ENCODE results near the gene SNCAIP.

The SNCAIP gene

GRCh38 chr5:122457178-122457826 is 145.3 kb downstream of the SNCAIP start:
- H3K4me3 ChIP-seq (ENCODE audit: low read depth, low read length, poor library complexity, severe bottlenecking), result no peak overlapping the region
- no peaks in the 10 kb centered on the region for H3K27me3 ChIP-seq (ENCODE audit: insufficient read depth, low read length)
- no peaks in the 10 kb centered on the region for H3F3A ChIP-seq (ENCODE audit: insufficient read depth, low read length)
- no peak overlapping the region for H3K27ac ChIP-seq (ENCODE audit: low read depth, low read length, poor library complexity, severe bottlenecking)
- no peaks in the 10 kb centered on the region for H3K79me2 ChIP-seq (ENCODE audit: insufficient read depth, low read length)
- no peak overlapping the region for H2AFZ ChIP-seq (ENCODE audit: low read length)
- H3K4me1 ChIP-seq (ENCODE audit: insufficient read depth, low read length, severe bottlenecking), result no peaks in the 10 kb centered on the region
- no peaks in the 10 kb centered on the region for H3K36me3 ChIP-seq (ENCODE audit: insufficient read depth, low read length)
- TF ChIP-seq CTCF (IDR thresholded peaks at IDR 0.05; ENCODE audit: low read length), result no peak
- no peak for TF ChIP-seq EZH2 (IDR thresholded peaks at IDR 0.05; ENCODE audit: borderline replicate concordance, low read length)
- no peaks in the 10 kb centered on the region for H3K9me2 ChIP-seq (ENCODE audit: low read depth, low read length)
- H3K9me3 ChIP-seq (ENCODE audit: low read length), result no peaks in the 10 kb centered on the region
- no peaks in the 10 kb centered on the region for H4K20me1 ChIP-seq (ENCODE audit: insufficient read depth, low read length)
- no peak overlapping the region for H3K9ac ChIP-seq (ENCODE audit: low read length)
- H3K4me2 ChIP-seq (ENCODE audit: low read length), result no peak overlapping the region

DNA sequence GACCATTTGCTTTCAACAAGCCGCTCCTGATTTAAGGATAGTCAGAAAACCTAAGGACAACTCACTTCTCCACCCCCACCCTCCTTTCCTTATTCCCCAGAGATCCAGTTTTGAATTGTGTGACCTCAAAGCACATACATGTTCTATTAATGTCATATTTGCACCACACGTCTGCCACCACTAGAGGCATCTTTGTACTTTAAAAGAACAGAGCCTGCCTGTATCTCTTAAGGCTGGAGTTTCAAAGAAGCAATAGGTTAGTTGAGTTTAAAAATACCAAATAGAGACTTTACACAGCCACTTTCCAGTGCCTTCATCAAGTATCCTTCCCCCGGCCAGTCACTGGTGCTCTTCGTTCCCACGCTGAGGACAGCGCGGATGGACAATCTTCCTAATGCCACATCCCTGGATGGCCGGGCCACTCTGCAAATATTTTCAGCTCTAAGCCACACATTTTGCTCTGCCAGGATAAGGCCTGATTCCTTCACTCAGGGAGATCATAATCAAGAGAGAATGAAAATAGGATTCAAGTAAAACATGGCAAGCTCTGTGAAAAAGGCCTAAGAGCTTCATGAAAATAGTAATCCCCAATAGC is 146.3 kb downstream of the SNCAIP start:
- H3K36me3 ChIP-seq (ENCODE audit: insufficient read depth, low read length), result no peaks in the 10 kb centered on the region
- no peaks in the 10 kb centered on the region for H3F3A ChIP-seq (ENCODE audit: insufficient read depth, low read length)
- no peak overlapping the region for H3K9ac ChIP-seq (ENCODE audit: low read length)
- no peak overlapping the region for H3K4me2 ChIP-seq (ENCODE audit: low read length)
- H3K27me3 ChIP-seq (ENCODE audit: insufficient read depth, low read length), result no peaks in the 10 kb centered on the region
- no peaks in the 10 kb centered on the region for H3K9me3 ChIP-seq (ENCODE audit: low read length)
- no peaks in the 10 kb centered on the region for H3K9me2 ChIP-seq (ENCODE audit: low read depth, low read length)
- no peaks in the 10 kb centered on the region for H4K20me1 ChIP-seq (ENCODE audit: insufficient read depth, low read length)
- no peak overlapping the region for H3K4me3 ChIP-seq (ENCODE audit: low read depth, low read length, poor library complexity, severe bottlenecking)
- no peaks in the 10 kb centered on the region for H3K4me1 ChIP-seq (ENCODE audit: insufficient read depth, low read length, severe bottlenecking)
- TF ChIP-seq CTCF (IDR thresholded peaks at IDR 0.05; ENCODE audit: low read length) (peak; percentile 72), EZH2 (IDR thresholded peaks at IDR 0.05; ENCODE audit: borderline replicate concordance, low read length) (no peak)
- H3K79me2 ChIP-seq (ENCODE audit: insufficient read depth, low read length), result no peaks in the 10 kb centered on the region
- no peak overlapping the region for H3K27ac ChIP-seq (ENCODE audit: low read depth, low read length, poor library complexity, severe bottlenecking)
- no peak overlapping the region for H2AFZ ChIP-seq (ENCODE audit: low read length)

DNA sequence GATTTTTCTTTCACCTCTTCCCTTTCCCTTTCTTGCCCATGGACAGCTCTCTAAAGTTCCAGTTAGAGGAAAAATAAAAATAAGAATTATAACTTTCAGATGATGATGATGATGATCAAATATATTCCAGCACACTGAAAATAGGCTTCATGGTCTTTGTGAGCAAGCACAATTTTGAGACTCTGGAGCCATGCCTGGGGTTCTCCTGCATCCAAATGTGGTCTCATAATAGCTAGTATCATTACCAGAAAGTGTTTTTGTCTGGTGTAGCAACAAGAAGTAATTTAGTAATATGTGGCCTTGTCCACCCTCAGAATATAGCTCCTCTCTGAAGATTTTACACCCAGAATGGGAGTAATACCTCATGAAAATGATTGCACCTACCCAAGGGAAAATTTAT is 150.4 kb downstream of the SNCAIP start:
- Histone ChIP-seq H3K36me3 (ENCODE audit: insufficient read depth, low read length) (no peaks in the 10 kb centered on the region), H3K4me3 (ENCODE audit: low read depth, low read length, poor library complexity, severe bottlenecking) (no peak overlapping the region), H4K20me1 (ENCODE audit: insufficient read depth, low read length) (no peaks in the 10 kb centered on the region), H3K27ac (ENCODE audit: low read depth, low read length, poor library complexity, severe bottlenecking) (no peak overlapping the region), H3K4me1 (ENCODE audit: insufficient read depth, low read length, severe bottlenecking) (no peaks in the 10 kb centered on the region), H3K9me3 (ENCODE audit: low read length) (no peaks in the 10 kb centered on the region), H3K9ac (ENCODE audit: low read length) (no peak overlapping the region), H3F3A (ENCODE audit: insufficient read depth, low read length) (no peaks in the 10 kb centered on the region), H3K9me2 (ENCODE audit: low read depth, low read length) (no peaks in the 10 kb centered on the region), H3K4me2 (ENCODE audit: low read length) (no peak overlapping the region), H3K79me2 (ENCODE audit: insufficient read depth, low read length) (no peaks in the 10 kb centered on the region), H2AFZ (ENCODE audit: low read length) (no peak overlapping the region), H3K27me3 (ENCODE audit: insufficient read depth, low read length) (no peaks in the 10 kb centered on the region)
- TF ChIP-seq EZH2 (IDR thresholded peaks at IDR 0.05; ENCODE audit: borderline replicate concordance, low read length) (no peak), CTCF (IDR thresholded peaks at IDR 0.05; ENCODE audit: low read length) (no peak)

Data from OCI-LY1 (cell line).